ENCODE data around the gene ZNF230.

ZNF230 gene

DNA sequence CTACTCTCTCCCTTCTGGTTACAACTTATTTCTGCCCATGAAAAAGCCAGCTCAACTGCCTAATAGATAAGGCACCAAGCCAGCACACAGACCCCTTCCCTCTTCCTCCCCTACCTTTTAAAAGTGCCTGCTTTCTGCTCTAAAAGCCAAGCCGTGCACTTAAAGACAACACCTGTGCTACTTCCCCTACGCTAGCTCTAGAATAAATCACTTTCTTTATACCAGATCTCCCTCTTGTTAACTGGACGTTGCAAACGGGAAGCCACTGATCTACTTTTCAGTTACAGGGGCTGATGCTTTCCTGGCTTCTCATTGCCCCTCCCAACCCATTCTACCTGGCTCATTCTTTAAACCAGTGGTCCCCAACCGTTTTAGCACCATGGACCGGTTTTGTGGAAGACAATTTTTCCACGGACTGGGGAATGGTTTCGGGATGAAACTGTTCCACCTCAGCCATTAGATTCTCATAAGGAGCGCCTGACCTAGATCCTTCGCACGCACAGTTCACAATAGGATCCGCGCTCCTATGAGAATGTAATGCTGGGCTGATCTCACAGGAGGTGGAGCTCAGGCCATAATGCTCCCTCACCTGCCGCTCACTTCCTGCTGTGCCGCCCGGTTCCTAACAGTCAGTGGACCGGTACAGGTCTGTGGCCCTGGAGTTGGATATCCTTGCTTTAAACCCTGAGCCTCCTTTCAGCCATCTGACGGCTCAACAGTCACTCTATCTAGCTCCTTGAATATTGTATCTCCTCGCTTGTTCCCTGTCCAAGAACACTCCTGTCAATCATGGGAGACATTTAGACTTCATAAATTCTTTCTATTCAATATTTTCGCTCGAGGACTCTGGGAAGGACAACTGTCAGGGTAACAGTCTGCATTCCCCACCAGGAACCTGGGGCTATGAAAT is 48.2 kb downstream of the ZNF230 start:
- DNase-seq: no peak

DNA sequence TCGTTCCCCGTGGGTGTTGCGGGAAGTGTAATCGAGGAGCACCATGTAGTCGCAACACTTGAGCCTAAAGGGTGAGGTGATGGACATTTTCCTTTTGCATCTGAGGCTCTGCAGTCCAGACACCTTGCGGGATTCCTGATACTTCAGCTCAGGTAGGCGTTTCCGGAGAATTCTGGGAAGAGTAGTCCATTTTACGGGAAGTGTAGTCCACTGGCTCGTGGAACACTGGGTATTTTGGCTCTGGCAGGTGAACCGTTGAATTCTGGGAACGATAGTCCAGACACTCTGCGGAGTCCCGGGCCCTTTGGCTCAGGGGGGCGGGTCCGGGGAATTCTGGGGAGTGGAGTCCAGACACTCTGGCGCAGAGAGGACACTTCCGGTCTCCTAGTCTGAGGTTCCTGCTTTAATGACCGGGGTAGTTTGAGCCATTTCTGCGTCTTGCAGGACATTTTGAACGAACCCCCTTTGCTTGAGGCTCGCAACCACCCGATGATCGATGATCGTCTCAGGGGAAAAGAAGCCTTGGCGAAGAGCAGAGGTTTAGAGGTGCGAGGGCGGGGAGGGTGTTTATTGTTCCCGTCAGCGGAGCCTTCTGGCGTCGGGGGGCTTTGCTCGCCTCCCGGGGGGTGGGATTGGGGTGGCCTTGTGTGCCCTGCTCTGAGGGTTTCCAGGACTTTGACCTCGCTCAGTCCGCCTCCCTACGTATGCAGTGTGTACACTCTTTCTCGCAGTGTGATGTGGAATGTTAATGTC is 49.1 kb downstream of the ZNF230 start, which contains the start of gene ZNF223:
Gene ZNF223 (plus strand): TSS at position 387 of the 753 bp plus-strand sequence. CDS start 3,141 bp downstream, outside the sequence.
- DNase-seq: peak; percentile 88

DNA sequence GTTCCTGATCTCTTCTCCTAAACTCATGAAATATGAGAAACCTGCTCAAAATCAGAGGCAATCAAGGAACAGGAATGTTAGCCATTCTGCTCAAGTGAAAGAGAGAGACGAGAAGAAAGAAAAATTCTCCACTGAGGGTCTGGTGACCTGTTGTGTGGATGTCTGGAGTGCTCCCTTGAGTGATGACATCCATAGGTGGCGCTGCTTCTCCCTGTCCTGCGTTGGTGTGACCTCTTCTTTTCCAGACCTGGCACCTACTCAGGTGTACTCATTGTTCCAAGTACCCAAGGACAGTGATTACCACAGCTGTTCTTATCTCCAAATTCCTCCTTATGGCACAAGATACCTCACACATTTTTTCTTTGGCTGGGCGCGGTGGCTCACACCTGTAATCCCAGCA is 53.1 kb downstream of the ZNF230 start:
- DNase-seq: no peak

DNA sequence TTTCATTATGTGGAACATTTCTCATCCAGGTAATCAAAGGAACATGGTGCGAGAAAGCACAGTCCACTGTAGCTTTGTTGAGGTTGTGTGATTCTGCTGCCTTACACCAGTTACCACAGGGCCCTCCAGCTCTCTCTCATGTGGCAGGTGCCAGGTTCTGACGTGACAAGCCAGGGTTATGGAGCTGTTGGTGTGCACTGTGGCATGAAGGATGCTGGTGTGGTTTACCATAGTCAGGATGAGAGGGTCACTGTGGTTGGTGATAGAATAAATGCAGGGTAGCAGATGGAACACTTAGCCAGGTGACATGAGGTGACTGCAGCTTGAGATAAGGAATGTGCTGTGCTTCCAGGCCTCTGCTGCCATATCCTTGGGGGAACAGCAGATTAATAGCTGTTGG is 56.5 kb downstream of the ZNF230 start:
- DNase-seq: no peak

DNA sequence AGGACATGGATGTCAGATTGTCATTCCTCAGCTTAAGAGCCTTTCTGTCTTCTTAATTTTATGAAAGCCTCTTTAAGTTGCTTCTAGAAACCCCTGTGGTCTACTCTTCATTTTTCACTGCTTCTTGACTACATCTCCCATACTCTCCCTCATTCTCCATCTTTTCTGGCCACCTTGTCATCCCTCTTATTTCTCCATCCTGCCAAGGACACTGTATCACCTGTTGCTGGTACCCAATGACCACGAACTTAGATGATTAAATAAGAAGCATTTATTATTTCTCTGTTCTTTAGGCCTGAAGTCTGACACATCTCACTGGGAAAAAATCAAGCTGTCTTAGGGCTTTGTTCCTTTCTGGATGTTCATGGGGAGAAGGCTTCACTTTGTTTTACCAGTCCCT is 58.3 kb downstream of the ZNF230 start:
- no peak for DNase-seq

Measured in DMS 273 treated with DMSO at 0.1 percent for 48 hours (cell line).